Upper lobe of left lung (tissue), 6 donors: Measurements from ENCODE around the gene RPS10. TPM values are rescaled to one million over a fixed set of nuclear protein-coding genes. Genes with fewer than 3 reads are reported as not detected.

Experiments used
- ATAC-seq, 2 donors: fragments of 200-7000 bp; cut with Tn5 transposase; one replicate each; pipeline ENCODE4 v1.9.1; 2022; ENCODE audit warnings: mild to moderate bottlenecking in 2 of 2, moderate library complexity in 2 of 2; ENCODE audit not compliant: low FRiP score in 2 of 2
- DNase-seq, 2 donors: peaks; one replicate each; pipeline ENCODE4 v3.0.0-alpha.2; 2019 to 2020
- H3K27ac ChIP-seq, 4 donors: fragments of 200-600 bp; sonication (generic); one replicate each; pipeline ENCODE4 v1.5.1; 2016 to 2019
- H3K27me3 ChIP-seq, 4 donors: fragments of 200-600 bp; sonication (generic); one replicate each; pipeline ENCODE4 v1.5.1; 2017 to 2019
- H3K36me3 ChIP-seq, 4 donors: fragments of 200-600 bp; sonication (generic); one replicate each; pipeline ENCODE4 v1.5.1; 2016 to 2019
- H3K4me1 ChIP-seq, 4 donors: fragments of 200-600 bp; sonication (generic); one replicate each; pipeline ENCODE4 v1.5.1; 2018 to 2019
- H3K4me3 ChIP-seq, 4 donors: fragments of 200-600 bp; sonication (generic); one replicate each; pipeline ENCODE4 v1.5.1; 2017 to 2019; ENCODE audit warnings: mild to moderate bottlenecking in 2 of 4, moderate library complexity in 1 of 4
- H3K9me3 ChIP-seq, 4 donors: fragments of 200-600 bp; sonication (generic); one replicate each; pipeline ENCODE4 v1.5.1; 2018 to 2019
- EP300 ChIP-seq, 4 donors: sonication (generic); formaldehyde crosslinking; IDR thresholded peaks; one replicate each; pipeline ENCODE4 v1.5.1; 2017; ENCODE audit warnings: antibody characterized with exemption in 4 of 4, control low read depth in 2 of 4
- POLR2A ChIP-seq, 4 donors: fragments of 450-650 bp; IDR thresholded peaks; one replicate each; pipeline ENCODE4 v1.5.1; 2016 to 2017; ENCODE audit warnings: antibody characterized with exemption in 4 of 4, mild to moderate bottlenecking in 2 of 4
- POLR2AphosphoS5 ChIP-seq, 2 donors: sonication (generic); formaldehyde crosslinking; IDR thresholded peaks; one replicate each; pipeline ENCODE4 v1.5.1; 2017; ENCODE audit warnings: antibody characterized with exemption in 2 of 2
- WGBS, 2 donors: methylation state at CpG; one replicate each; pipeline ENCODE4 v1.1.5; 2017 to 2018; 5-methylcytosine and 5-hydroxymethylcytosine counted together
- total RNA-seq, 6 donors: library from RNA; depleted of rRNA in 4 of 6; stranded (reverse); fragments of >200 nt in 4 of 6; gene quantifications; one replicate each; pipeline versions ENCODE4 v1.1.0 to v1.2.1, GENCODE V29; 2016 to 2021
- TF ChIP-seq, protein P1 (sequence below), 6 experiments: fragments of 450-650 bp in 4 of 6; fragments of 200-600 bp in 2 of 6; sonication (generic) in 2 of 6; IDR thresholded peaks; one replicate each; pipeline ENCODE4 v1.5.1; 2016 to 2019; ENCODE audit warnings: antibody characterized with exemption in 6 of 6
- donor health status: DM: no; HTN: no; CAD: no; lungs with moderate emphysema.
- donor health status: DM: no; HTN: yes; CAD: no; lungs with severe emphysema.

RPS10 gene
- total RNA-seq, 6 donors from 2014 or later = 383 to 1,975 (median 1,074) TPM

DNA sequence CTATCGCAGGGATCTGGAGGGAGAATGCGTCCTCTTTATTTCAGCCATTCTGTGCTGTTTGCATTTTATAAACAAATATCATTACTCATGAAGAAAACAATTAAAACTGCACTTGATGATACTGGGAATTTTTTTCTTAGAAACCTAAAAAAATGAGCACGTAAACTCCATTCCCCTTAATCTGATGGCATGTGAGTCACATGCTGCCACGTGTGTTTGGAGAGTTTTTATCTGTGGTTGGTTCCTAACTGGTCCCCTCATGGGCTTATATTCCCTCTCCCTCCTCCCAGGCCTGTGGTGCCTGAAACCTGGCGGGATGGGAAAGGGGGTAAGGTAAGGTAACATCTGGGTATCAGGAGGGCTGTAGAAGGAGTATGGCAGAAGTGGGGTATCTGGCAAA lies 46.6 kb upstream of the RPS10 start:
- TF ChIP-seq POLR2A (IDR thresholded peaks at IDR 0.05) = no peak
- no peak for TF ChIP-seq POLR2AphosphoS5 (IDR thresholded peaks at IDR 0.05)
- TF ChIP-seq, protein P1, sequence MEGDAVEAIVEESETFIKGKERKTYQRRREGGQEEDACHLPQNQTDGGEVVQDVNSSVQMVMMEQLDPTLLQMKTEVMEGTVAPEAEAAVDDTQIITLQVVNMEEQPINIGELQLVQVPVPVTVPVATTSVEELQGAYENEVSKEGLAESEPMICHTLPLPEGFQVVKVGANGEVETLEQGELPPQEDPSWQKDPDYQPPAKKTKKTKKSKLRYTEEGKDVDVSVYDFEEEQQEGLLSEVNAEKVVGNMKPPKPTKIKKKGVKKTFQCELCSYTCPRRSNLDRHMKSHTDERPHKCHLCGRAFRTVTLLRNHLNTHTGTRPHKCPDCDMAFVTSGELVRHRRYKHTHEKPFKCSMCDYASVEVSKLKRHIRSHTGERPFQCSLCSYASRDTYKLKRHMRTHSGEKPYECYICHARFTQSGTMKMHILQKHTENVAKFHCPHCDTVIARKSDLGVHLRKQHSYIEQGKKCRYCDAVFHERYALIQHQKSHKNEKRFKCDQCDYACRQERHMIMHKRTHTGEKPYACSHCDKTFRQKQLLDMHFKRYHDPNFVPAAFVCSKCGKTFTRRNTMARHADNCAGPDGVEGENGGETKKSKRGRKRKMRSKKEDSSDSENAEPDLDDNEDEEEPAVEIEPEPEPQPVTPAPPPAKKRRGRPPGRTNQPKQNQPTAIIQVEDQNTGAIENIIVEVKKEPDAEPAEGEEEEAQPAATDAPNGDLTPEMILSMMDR (IDR thresholded peaks at IDR 0.05) = no peak
- TF ChIP-seq EP300 (IDR thresholded peaks at IDR 0.05) = no peak
- 89 to 91% methylated on average over 5 of the region's 5 CpGs for WGBS, 2 donors
- DNase-seq (no peak), ATAC-seq (no peak)
- Histone ChIP-seq H3K27me3 (no peaks in the 10 kb centered on the region), H3K4me3 (no peak overlapping the region), H3K36me3 (no peaks in the 10 kb centered on the region), H3K4me1 (no peaks in the 10 kb centered on the region), H3K9me3 (peaks cover 0 to 4% (median 2%) of the 10 kb centered on the region in 4 donors), H3K27ac (no peak overlapping the region)

DNA sequence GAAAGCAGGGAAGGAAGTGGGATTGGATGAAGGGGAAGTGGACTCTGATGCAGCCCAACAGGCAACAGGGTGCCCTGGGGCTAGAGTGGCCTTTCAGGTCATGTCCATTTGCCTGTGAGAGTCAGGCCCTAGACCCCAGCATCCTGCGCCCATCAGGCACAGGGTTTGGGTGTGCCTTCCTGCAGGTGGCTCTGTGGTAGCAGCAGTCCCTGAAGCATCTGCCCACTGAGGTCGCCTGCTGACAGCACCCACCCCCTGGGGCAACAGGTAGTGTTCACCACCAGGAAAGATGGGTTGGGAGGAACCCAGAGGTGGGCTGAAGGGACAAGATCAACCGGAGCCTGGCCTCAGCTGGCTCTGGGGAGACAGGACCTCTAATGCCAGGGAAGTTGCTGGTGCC lies 43.6 kb upstream of the RPS10 start:
- Histone ChIP-seq H3K4me3 (no peak overlapping the region), H3K36me3 (no peaks in the 10 kb centered on the region), H3K27ac (no peak overlapping the region), H3K9me3 (peaks cover 0 to 4% (median 2%) of the 10 kb centered on the region in 4 donors), H3K27me3 (peaks cover 0 to 18% (median 9%) of the 10 kb centered on the region in 4 donors), H3K4me1 (peaks cover 10 to 15% (median 12%) of the 10 kb centered on the region in 4 donors)
- 80 to 100% methylated on average over 1 to 2 of the region's 3 CpGs for whole genome bisulfite sequencing, 2 donors
- TF ChIP-seq, protein P1 (IDR thresholded peaks at IDR 0.05) = no peak
- TF ChIP-seq POLR2A (IDR thresholded peaks at IDR 0.05) = no peak
- no peak for TF ChIP-seq POLR2AphosphoS5 (IDR thresholded peaks at IDR 0.05)
- TF ChIP-seq EP300 (IDR thresholded peaks at IDR 0.05) = no peak
- no peak for DNase-seq
- no peak for ATAC-seq

DNA sequence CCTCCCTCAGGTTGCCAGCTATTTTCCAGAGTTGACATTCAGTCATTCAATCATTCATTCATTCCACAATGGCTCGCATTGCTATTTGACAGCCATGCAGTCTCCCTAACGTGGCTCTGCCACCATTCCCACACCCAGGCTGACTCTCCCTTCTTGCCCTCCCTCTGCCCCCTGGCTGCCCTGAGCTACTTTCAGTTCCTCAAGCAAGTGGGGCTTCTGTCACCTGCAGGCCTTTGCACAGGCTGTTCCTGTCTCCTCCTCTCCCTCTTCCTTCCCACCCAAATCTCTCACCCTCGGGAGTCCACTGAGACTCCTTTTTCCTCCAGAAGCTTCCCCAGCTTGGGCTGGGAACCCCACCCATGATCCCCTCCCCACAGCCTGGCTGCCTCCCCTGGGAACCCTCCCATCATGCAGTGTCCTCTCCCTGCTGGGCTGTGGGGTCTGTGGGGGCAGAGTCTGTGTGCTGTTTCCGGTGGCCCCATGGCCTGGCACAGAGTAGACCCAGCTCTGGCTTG lies 42.6 kb upstream of the RPS10 start:
- H3K4me1 ChIP-seq = peaks cover 10 to 15% (median 12%) of the 10 kb centered on the region in 4 donors
- no peak for DNase-seq
- 68% methylated on average over 3 to 4 of the region's 4 CpGs for WGBS, 2 donors
- TF ChIP-seq EP300 (IDR thresholded peaks at IDR 0.05) = no peak
- TF ChIP-seq, protein P1 (IDR thresholded peaks at IDR 0.05) = no peak
- TF ChIP-seq POLR2A (IDR thresholded peaks at IDR 0.05) = no peak
- TF ChIP-seq POLR2AphosphoS5 (IDR thresholded peaks at IDR 0.05) = no peak
- H3K9me3 ChIP-seq = no peaks in the 10 kb centered on the region
- no peaks in the 10 kb centered on the region for H3K36me3 ChIP-seq
- no peak overlapping the region for H3K27ac ChIP-seq
- H3K4me3 ChIP-seq = no peak overlapping the region
- no peak for ATAC-seq
- H3K27me3 ChIP-seq = peaks cover 0 to 18% (median 9%) of the 10 kb centered on the region in 4 donors

DNA sequence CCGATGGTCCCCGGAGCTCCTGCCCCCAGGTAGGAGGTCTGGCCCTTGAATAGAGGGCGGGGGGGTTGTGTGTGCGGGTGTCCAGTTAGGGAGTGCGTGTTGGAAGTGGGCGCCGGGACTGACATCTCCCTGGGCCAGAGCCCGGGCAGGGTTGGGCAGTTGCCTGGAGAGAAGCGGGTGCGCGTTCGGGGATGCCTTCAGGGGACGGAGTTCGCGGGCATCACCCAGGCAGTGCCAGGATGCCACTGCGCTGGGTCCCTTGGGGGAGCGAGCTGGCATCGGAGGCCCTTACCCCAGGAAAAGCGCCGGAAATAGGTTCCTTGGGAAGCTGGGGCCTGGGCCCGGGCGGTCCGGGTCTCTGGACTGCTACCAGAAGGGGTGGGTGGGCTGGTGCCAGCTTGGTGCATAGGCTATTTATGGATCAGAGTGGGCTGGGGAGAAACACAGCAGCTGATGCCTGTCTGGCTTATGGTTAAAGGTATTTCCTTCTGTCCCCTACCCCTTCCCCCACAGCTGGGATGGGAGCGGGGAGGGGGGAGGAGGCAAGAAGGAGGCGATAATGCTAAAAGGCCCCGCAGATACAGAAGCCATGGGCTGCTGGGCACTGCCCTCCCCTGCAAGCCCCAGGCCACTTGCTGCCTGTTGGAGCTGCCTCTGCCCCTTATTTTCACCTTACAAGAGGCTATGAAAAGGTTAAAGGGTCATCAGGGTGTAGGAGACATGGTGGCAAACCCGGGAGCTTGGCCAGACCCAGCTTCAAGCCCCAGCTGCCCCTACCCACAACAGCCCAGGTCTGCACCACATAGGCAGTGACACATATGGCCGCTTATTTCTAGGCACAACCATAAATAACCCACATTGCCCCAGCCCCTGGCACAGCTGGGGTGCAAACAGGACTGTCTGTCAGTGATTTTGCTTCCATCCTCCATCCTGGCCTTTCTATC lies 40.6 kb upstream of the RPS10 start:
- peak overlapping the region in 3 of 4 donors; percentile 32 to 49 (median 45) for H3K4me3 ChIP-seq
- no peak for ATAC-seq
- WGBS, 2 donors = 39 to 50% methylated on average over 9 to 28 of the region's 28 CpGs

More for the DNA sequence above, 40.6 kb upstream of the RPS10 start:
- TF ChIP-seq, protein P1 (IDR thresholded peaks at IDR 0.05) = no peak
- TF ChIP-seq EP300 (IDR thresholded peaks at IDR 0.05) = no peak
- no peak for TF ChIP-seq POLR2A (IDR thresholded peaks at IDR 0.05)
- no peak for TF ChIP-seq POLR2AphosphoS5 (IDR thresholded peaks at IDR 0.05)
- H3K27ac ChIP-seq = no peak overlapping the region
- peaks cover 0 to 18% (median 9%) of the 10 kb centered on the region in 4 donors for H3K27me3 ChIP-seq
- no peaks in the 10 kb centered on the region for H3K9me3 ChIP-seq
- H3K36me3 ChIP-seq = no peaks in the 10 kb centered on the region
- peaks cover 10 to 15% (median 12%) of the 10 kb centered on the region in 4 donors for H3K4me1 ChIP-seq
- peak in 1 of 2 donors; percentile 66 for DNase-seq
